Adrenal gland (tissue), 12 donors: ENCODE results near the gene ACTR2. TPM values are rescaled to one million over a fixed set of nuclear protein-coding genes. Genes with fewer than 3 reads are reported as not detected.
A peak's percentile ranks its signal among the peaks of the same experiment; 100 is the strongest.

Source experiments
- DNase-seq, 7 donors: peaks; one replicate each; pipeline ENCODE4 v3.0.0-alpha.2; 2019 to 2020
- H3K27ac ChIP-seq, 5 donors: fragments of 200-600 bp; sonication (generic) in 4 of 5; 1 replicate in 3 of 5; 2 replicates in 2 of 5; pipeline versions ENCODE4 v1.5.1 to v1.8.0; 2016 to 2020; ENCODE audit warnings: mild to moderate bottlenecking in 1 of 5
- H3K27me3 ChIP-seq: fragments of 200-600 bp; 2 replicates; pipeline ENCODE4 v1.8.0; 2021
- H3K36me3 ChIP-seq, 2 donors: fragments of 200-600 bp; replicated peaks in 1 of 2; 1 replicate in 1 of 2; 2 replicates in 1 of 2; pipeline versions ENCODE4 v1.5.1 to v1.8.0; 2018 to 2022
- H3K4me1 ChIP-seq, 2 donors: fragments of 200-600 bp; replicated peaks in 1 of 2; 1 replicate in 1 of 2; 2 replicates in 1 of 2; pipeline versions ENCODE4 v1.5.1 to v1.8.0; 2018 to 2021
- H3K4me3 ChIP-seq, 4 donors: fragments of 200-600 bp; sonication (generic) in 3 of 4; one replicate each; pipeline ENCODE4 v1.5.1; 2016 to 2018
- H3K9me3 ChIP-seq, 3 donors: fragments of 200-600 bp; sonication (generic) in 1 of 3; replicated peaks in 1 of 3; 1 replicate in 2 of 3; 2 replicates in 1 of 3; pipeline versions ENCODE4 v1.5.1 to v1.8.0; 2016 to 2021
- CTCF ChIP-seq, 6 experiments: fragments of 450-650 bp in 4 of 6; fragments of 200-600 bp in 2 of 6; sonication (generic) in 1 of 6; IDR thresholded peaks; 1 replicate in 5 of 6; 2 replicates in 1 of 6; pipeline versions ENCODE4 v1.5.1 to v1.8.0; 2016 to 2021; ENCODE audit warnings: antibody characterized with exemption in 6 of 6, mild to moderate bottlenecking in 2 of 6, moderate library complexity in 1 of 6
- POLR2A ChIP-seq, 2 donors: fragments of 450-650 bp; IDR thresholded peaks; one replicate each; pipeline ENCODE4 v1.6.1; 2017; ENCODE audit warnings: antibody characterized with exemption in 2 of 2, mild to moderate bottlenecking in 2 of 2, moderate library complexity in 1 of 2
- WGBS, 4 donors: extraction: QIAGEN DNeasy Blood & Tissue Kit in 2 of 4; methylation state at CpG; one replicate each; pipeline versions ENCODE4 v1.1.5 to v1.1.7; 2013 to 2017; 5-methylcytosine and 5-hydroxymethylcytosine counted together
- intact Hi-C, 2 donors: fragments of 100-400 bp; cut with DNase I; formaldehyde crosslinking; loops; one replicate each; pipeline versions ENCODE4 v1.14.1 to v1.15.0; 2022 to 2023
- polyA plus RNA-seq, 3 donors: library from polyadenylated mRNA; stranded (reverse); fragments of 200-250 nt in 2 of 3; fragments of 350-450 nt in 1 of 3; fragmentation: Illumina TruSeq in 1 of 3; extraction: RNeasy Lipid Tissue Mini Kit (QIAGEN cat#74804) in 1 of 3; gene quantifications; one replicate each; pipeline ENCODE4 v1.2.3, GENCODE V29; 2013 to 2014
- total RNA-seq, 9 donors: library from RNA; depleted of rRNA in 4 of 9; stranded (reverse); fragments of >200 nt in 4 of 9; fragments of 120-200 nt in 1 of 9; fragmentation: NEBNext Ultra II Directional in 1 of 9; extraction: Animal tissue kit (Norgen Biotek cat#: 25700) in 1 of 9; gene quantifications; one replicate each; pipeline versions ENCODE4 v1.1.0 to v1.2.4, GENCODE V29; 2013 to 2023
- donor health status: healthy with polysubstance abuse.
- donor health status: Bipolar disorder and iron deficiency.
- donor health status: DM: yes; HTN: yes; CAD: no.
- donor health status: DM: no; HTN: no; CAD: no.
- donor health status: DM: no; HTN: no; CAD: no.
- donor health status: DM: yes; HTN: yes; CAD: no.

ACTR2 gene
- total and polyA plus RNA-seq, 12 donors = 29.9 to 186 (median 73.5) TPM

- intact Hi-C loops = loop anchor here in 1 of 2 donors (5.0 kb wide), 1 partner anchor 118 kb away; no protein-coding TSS in a partner anchor
Observed at GRCh38 chr2:65185012-65185411, 42.6 kb upstream of the ACTR2 start.

GRCh38 chr2:65186093-65186868 is 41.4 kb upstream of the ACTR2 start:
- Histone ChIP-seq H3K4me1 (peaks cover 0 to 5% of the 10 kb centered on the region in 2 donors), H3K9me3 (no peaks in the 10 kb centered on the region), H3K27me3 (no peaks in the 10 kb centered on the region), H3K36me3 (no peaks in the 10 kb centered on the region), H3K27ac (no peak overlapping the region), H3K4me3 (no peak overlapping the region)
- no peak for DNase-seq
- no peak for TF ChIP-seq POLR2A (IDR thresholded peaks at IDR 0.05)
- no peak for TF ChIP-seq CTCF (IDR thresholded peaks at IDR 0.05)
- WGBS, 4 donors = 86 to 90% (median 89%) methylated on average over 23 of the region's 23 CpGs
- intact Hi-C loops = loop anchor here in 1 of 2 donors (5.0 kb wide), 1 partner anchor 119 kb away; no protein-coding TSS in a partner anchor

More at GRCh38 chr2:65185012-65185411, 42.6 kb upstream of the ACTR2 start:
- H3K9me3 ChIP-seq = no peaks in the 10 kb centered on the region
- no peaks in the 10 kb centered on the region for H3K36me3 ChIP-seq
- no peak for TF ChIP-seq POLR2A (IDR thresholded peaks at IDR 0.05)
- TF ChIP-seq CTCF (IDR thresholded peaks at IDR 0.05) = no peak
- no peaks in the 10 kb centered on the region for H3K27me3 ChIP-seq
- WGBS, 4 donors = 82 to 93% (median 83%) methylated on average over 3 of the region's 3 CpGs
- no peak for DNase-seq
- peaks cover 0 to 5% of the 10 kb centered on the region in 2 donors for H3K4me1 ChIP-seq
- no peak overlapping the region for H3K4me3 ChIP-seq
- H3K27ac ChIP-seq = no peak overlapping the region

- 52 to 57% (median 54%) methylated on average over 19 of the region's 19 CpGs for WGBS, 4 donors
- DNase-seq = peak; percentile 69 to 91 (median 80)
Observed at GRCh38 chr2:65186872-65187851, 40.5 kb upstream of the ACTR2 start.

More at GRCh38 chr2:65186872-65187851, 40.5 kb upstream of the ACTR2 start:
- intact Hi-C loops = loop anchor here in 1 of 2 donors (5.0 kb wide), 1 partner anchor 120 kb away; no protein-coding TSS in a partner anchor
- TF ChIP-seq CTCF (IDR thresholded peaks at IDR 0.05) = peak; percentile 63 to 84 (median 73)
- no peak for TF ChIP-seq POLR2A (IDR thresholded peaks at IDR 0.05)
- no peaks in the 10 kb centered on the region for H3K27me3 ChIP-seq
- H3K36me3 ChIP-seq = no peaks in the 10 kb centered on the region
- no peak overlapping the region for H3K4me3 ChIP-seq
- H3K27ac ChIP-seq = no peak overlapping the region
- H3K9me3 ChIP-seq = no peaks in the 10 kb centered on the region
- H3K4me1 ChIP-seq = peaks cover 0 to 5% of the 10 kb centered on the region in 2 donors
